Measurements from ENCODE around the gene KMT2A.
"Not testable (repeated sequence)": the region's sequence is repeated elsewhere in the genome, so short reads cannot be mapped to it uniquely, and the experiment has no call there.

KMT2A gene

GRCh38 chr11:118481238-118481637 lies 44.9 kb downstream of the KMT2A start:
- in situ Hi-C loops (cut with HindIII; ENCODE audit: low sequenced_read_pairs): not testable (repeated sequence)

- in situ Hi-C loops (cut with HindIII; ENCODE audit: low sequenced_read_pairs): no loop called here
Observed at GRCh38 chr11:118484405-118484804, 48.1 kb downstream of the KMT2A start.

GRCh38 chr11:118485273-118485672 lies 49.0 kb downstream of the KMT2A start:
- in situ Hi-C loops (cut with HindIII; ENCODE audit: low sequenced_read_pairs): no loop called here

DNA sequence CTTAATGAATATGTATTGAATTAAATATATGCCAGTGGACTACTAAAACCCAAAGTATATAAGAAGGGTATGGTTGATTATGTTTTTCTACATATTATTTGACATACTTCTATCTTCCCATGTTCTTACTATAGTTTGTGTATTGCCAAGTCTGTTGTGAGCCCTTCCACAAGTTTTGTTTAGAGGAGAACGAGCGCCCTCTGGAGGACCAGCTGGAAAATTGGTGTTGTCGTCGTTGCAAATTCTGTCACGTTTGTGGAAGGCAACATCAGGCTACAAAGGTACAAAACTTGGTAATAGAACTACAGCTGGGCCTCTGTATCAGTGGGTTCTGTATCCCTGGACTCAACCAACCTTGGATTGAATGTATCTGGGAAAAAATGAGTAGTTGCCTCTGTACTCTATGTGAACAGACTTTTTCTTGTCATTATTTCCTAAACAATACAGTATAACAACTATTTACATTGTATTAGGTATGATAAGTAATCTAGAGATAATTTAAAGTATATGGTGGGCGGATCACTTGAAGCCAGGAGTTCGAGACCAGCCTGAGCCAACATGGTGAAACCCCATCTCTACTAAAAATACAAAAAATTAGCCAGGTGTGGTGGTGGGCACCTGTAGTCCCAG lies 52.3 kb downstream of the KMT2A start:
- in situ Hi-C loops (cut with HindIII; ENCODE audit: low sequenced_read_pairs): no loop called here

- in situ Hi-C loops (cut with HindIII; ENCODE audit: low sequenced_read_pairs): no loop called here
Observed at GRCh38 chr11:118491041-118491440, 54.7 kb downstream of the KMT2A start.

DNA sequence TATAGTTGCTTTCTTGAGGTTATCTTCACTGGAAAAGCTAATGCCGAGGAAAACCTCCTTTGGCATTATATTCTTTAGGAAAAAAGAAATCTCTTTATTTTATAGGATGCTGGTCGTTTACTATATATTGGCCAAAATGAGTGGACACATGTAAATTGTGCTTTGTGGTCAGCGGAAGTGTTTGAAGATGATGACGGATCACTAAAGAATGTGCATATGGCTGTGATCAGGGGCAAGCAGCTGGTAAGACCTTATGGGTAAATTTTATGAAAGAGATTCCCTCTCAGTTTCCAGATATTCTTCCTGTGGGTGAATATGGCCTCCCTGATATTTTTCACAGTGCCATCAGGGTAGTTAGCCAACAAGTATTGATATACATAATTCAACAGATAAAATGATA lies 61.5 kb downstream of the KMT2A start:
- in situ Hi-C loops (cut with HindIII; ENCODE audit: low sequenced_read_pairs): no loop called here

DNA sequence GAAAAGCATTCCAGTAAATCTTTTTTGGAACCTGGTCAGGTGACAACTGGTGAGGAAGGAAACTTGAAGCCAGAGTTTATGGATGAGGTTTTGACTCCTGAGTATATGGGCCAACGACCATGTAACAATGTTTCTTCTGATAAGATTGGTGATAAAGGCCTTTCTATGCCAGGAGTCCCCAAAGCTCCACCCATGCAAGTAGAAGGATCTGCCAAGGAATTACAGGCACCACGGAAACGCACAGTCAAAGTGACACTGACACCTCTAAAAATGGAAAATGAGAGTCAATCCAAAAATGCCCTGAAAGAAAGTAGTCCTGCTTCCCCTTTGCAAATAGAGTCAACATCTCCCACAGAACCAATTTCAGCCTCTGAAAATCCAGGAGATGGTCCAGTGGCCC lies 66.9 kb downstream of the KMT2A start:
- in situ Hi-C loops (cut with HindIII; ENCODE audit: low sequenced_read_pairs): no loop called here

- in situ Hi-C loops (cut with HindIII; ENCODE audit: low sequenced_read_pairs): no loop called here
Observed at GRCh38 chr11:118511601-118512000, 75.3 kb downstream of the KMT2A start.

DNA sequence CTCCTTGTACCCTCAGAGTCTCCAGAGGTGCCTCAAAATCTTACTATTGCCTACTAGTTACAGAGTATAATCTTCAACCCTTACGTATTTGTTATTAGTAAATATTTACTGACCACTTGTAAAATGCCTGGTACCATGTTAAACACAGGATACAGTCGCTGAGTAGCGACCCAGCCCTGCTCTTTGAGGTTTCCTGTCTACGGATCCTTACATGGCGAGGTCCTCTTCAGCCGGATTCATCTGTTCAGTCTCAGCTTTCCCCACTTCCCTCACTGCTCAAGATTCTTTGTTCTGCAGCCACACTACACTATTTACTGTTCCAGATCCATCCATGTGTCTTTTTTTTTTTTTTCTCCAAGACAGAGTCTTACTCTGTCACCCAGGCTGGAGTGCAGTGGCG lies 77.8 kb downstream of the KMT2A start:
- in situ Hi-C loops (cut with HindIII; ENCODE audit: low sequenced_read_pairs): no loop called here

GRCh38 chr11:118519549-118519948 lies 83.3 kb downstream of the KMT2A start:
- in situ Hi-C loops (cut with HindIII; ENCODE audit: low sequenced_read_pairs): no loop called here

- in situ Hi-C loops (cut with HindIII; ENCODE audit: low sequenced_read_pairs): no loop called here
Observed at GRCh38 chr11:118521892-118522311, 85.6 kb downstream of the KMT2A start.

DNA sequence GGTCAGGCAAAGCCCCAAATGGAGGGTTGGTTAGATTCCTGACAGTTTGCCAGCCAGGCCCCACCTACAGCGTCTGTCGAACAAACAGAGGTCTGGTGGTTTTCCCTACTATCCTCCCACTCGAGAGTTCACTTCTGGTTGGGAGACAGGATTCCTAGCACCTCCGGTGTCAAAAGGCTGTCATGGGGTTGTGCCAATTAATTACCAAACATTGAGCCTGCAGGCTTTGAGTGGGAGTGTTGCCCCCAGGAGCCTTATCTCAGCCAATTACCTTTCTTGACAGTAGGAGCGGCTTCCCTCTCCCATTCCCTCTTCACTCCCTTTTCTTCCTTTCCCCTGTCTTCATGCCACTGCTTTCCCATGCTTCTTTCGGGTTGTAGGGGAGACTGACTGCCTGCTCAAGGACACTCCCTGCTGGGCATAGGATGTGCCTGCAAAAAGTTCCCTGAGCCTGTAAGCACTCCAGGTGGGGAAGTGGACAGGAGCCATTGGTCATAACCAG lies 86.3 kb downstream of the KMT2A start:
- in situ Hi-C loops (cut with HindIII; ENCODE audit: low sequenced_read_pairs): no loop called here

GRCh38 chr11:118524356-118524755 lies 88.1 kb downstream of the KMT2A start:
- in situ Hi-C loops (cut with HindIII; ENCODE audit: low sequenced_read_pairs): no loop called here

GRCh38 chr11:118524757-118525470 lies 88.6 kb downstream of the KMT2A start:
- in situ Hi-C loops (cut with HindIII; ENCODE audit: low sequenced_read_pairs): no loop called here

DNA sequence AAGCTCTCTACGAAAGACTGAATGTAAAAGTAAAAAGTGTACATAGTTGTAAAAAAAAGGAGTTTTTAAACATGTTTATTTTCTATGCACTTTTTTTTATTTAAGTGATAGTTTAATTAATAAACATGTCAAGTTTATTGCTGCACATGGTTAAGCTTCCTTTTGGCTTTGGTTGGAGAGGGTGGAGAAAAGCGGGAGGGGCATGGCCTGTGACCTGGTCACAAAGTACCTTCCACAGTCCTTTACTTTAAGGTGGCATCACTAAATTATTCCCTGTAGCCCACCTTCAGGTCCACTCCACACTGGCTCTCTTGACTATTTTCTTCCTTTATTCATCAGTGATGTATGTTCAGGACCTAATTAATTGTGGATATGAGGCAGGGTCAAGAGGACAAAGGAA lies 90.4 kb downstream of the KMT2A start:
- in situ Hi-C loops (cut with HindIII; ENCODE audit: low sequenced_read_pairs): no loop called here

DNA sequence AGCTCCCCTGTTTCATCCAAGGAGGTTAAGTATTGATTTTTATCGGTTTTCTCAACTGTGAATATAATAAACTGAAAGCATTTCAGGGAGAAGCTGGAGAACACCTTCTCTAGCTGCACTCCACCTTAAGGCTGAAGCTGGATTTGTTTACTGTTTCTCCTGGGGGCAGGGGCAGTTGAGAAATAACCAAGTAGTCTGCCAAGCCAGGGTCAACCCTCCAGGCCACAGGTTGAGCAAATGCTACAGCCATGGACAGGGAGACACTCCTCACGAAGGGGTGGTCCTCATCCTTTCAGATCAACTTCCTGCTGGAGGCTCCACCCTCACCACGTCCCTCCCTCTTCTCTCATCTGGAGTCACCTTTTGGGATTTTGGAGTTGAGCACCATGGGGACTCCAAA lies 90.8 kb downstream of the KMT2A start, which contains the start of gene TTC36:
TTC36 (plus strand) TSS at position 366 of the 400 bp plus-strand sequence; CDS start at position 387, 21 bp downstream.
- in situ Hi-C loops (cut with HindIII; ENCODE audit: low sequenced_read_pairs): no loop called here

DNA sequence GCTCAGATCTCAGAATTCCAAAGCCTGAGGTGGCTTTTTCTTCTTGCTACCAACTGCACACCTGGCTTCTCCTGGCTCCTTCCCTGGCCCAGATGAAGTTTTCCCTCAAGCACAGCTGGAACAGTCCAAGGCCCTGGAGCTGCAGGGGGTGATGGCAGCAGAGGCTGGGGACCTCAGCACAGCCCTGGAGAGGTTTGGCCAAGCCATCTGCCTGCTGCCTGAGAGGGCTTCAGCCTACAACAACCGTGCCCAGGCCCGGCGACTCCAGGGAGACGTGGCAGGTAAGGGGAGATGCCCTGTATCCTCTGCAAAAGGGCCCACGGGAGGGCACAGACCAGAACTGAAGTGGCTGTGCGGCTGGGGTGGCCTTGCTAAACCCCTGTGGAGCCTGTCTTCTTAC lies 92.2 kb downstream of the KMT2A start:
- in situ Hi-C loops (cut with HindIII; ENCODE audit: low sequenced_read_pairs): no loop called here

DNA sequence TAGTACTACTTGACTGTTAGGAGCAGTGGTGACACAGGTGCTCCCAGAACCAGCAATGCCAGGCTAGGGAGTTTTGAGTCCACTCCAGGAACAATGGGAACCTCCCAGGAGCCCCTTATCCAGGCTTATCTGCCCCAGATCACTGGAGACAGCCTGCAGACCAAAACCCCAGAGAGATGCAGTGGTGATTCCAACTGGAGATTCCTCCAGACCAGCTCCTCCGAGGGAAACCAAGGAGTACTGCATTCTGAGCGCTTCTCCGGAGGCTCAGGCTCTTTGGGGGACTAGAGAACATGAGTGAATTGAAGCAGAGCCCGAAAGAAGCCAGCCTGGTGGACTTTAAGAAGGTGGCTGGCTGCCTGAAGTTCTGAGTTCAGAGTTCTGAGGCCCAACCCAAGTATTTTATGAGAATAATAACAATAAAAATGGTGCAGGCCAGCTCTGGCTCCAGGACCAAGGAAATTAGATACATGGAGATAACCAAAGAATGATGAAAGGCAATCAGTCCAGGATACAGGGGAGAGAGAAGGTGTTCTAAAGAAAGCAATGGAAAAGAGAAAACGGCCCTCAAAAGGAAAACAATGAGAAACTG lies 93.4 kb downstream of the KMT2A start:
- in situ Hi-C loops (cut with HindIII; ENCODE audit: low sequenced_read_pairs): no loop called here

DNA sequence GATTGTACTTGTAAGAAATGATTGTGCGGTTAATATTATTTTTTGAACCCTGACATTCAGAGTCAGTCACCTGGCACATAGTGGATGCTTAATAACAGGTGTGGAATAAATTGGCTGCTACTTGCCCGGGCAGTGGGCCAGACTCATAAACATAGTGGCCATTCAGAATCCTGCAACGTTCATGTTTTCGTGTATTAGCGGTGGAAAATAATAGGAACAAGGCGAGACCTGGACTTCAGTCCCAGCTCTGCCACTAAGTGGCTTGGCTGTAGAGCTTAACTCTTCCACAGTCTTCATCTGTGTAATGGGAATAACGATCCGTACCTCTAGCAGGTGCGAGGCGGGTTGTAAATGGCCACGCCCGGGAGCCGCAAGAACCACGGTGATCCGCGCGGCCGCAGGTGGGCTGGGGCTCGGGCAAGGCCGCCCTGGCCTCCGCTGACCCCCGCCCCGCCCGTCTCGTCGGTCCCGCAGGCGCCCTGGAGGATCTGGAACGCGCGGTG lies 93.9 kb downstream of the KMT2A start:
- in situ Hi-C loops (cut with HindIII; ENCODE audit: low sequenced_read_pairs): no loop called here

DNA sequence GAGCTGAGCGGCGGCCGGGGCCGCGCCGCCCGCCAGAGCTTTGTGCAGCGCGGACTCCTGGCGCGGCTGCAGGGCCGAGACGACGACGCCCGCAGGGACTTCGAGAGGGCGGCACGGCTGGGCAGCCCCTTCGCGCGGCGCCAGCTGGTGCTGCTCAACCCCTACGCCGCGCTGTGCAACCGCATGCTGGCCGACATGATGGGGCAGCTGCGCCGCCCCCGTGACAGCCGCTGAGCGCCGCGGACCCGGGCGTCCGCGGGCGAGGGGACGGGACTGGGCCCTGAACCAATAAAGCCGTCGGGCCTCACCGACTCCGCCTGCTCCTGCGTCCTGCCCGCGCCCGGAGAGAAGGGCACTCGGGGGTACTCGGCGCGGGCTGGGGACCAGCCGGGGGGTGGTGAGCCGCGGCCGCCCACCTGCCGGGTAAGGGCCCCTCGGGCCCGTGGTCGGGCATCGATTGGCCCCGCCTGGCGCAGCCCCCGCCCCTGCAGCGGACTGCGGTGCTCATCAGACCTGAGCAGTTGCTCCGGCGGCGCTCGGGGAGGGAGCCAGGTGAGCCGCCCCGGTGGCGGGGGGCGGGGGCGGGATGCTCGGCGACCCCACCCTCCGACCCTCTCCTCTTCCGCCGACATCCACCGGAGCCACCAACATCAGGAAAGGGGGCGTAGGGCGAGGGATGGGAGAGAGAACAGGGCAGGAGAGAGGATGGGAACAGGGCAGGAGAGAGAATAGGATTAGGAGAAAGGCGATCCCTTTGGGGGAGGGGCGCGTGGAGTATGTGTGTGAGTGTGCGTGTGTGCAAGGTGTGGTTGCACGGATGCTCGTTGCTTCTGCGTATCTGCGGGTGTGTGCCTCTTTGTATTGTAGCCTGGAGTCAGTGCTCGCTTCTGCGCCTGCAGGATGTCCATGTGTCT lies 94.6 kb downstream of the KMT2A start, which contains the start of gene TMEM25:
TMEM25 (plus strand) TSS at position 510 of the 914 bp plus-strand sequence. CDS start 610 bp downstream, outside the sequence.
- in situ Hi-C loops (cut with HindIII; ENCODE audit: low sequenced_read_pairs): no loop called here

Measured in DLD1 (cell line).